Panc1 (cell line): ENCODE results near the gene PCDHA7.

ENCODE experiments used
- CTCF ChIP-seq: fragments of 450-650 bp; IDR thresholded peaks from 2 replicates; pipeline ENCODE4 v1.5.1; 2017; ENCODE audit warnings: mild to moderate bottlenecking
- POLR2AphosphoS5 ChIP-seq: IDR thresholded peaks from 2 replicates; pipeline ENCODE4 v1.6.1; 2012; ENCODE audit warnings: mild to moderate bottlenecking, low read depth, low read length, moderate library complexity
- REST ChIP-seq, 2 experiments: IDR thresholded peaks; 2 replicates each; pipeline ENCODE4 v1.6.1; 2011 to 2012; ENCODE audit warnings: low read depth in 2 of 2, control low read depth in 1 of 2, low read length in 1 of 2, mild to moderate bottlenecking in 1 of 2, moderate library complexity in 1 of 2; ENCODE audit not compliant: insufficient read depth in 1 of 2
- SIN3A ChIP-seq: IDR thresholded peaks from 2 replicates; pipeline ENCODE4 v1.6.1; 2012; ENCODE audit warnings: low read depth, mild to moderate bottlenecking, low read length, moderate library complexity, borderline replicate concordance; ENCODE audit not compliant: insufficient read depth

- TF ChIP-seq CTCF (no peak), POLR2AphosphoS5 (no peak), SIN3A (no peak), REST (IDR thresholded peaks at IDR 0.05; ENCODE audit: insufficient read depth in 1 of 2, low read depth in 2 of 2, low read length in 1 of 2) (no peak)
These were observed 43.2 kb downstream of the PCDHA7 start for GRCh38 chr5:140877262-140877581.
